GM13976 (cell line): ENCODE results near the gene WBP4.
"Not testable (repeated sequence)": the region's sequence is repeated elsewhere in the genome, so short reads cannot be mapped to it uniquely, and the experiment has no call there.

ENCODE experiments used
- DNase-seq: peaks from one replicate; pipeline ENCODE4 v3.0.0; 2012; ENCODE audit warnings: low spot score
- in situ Hi-C: fragments of 300-500 bp; cut with MboI; formaldehyde crosslinking; loops from one replicate; pipeline ENCODE4 v1.12.0; 2022; ENCODE audit warnings: low sequenced_read_pairs, mixed read lengths, inconsistent platforms; ENCODE audit not compliant: unreplicated experiment
- TF ChIP-seq, protein P1 (sequence below): IDR thresholded peaks from 2 replicates; pipeline ENCODE4 v1.5.1; 2012; ENCODE audit warnings: borderline replicate concordance, mild to moderate bottlenecking; ENCODE audit not compliant: insufficient read depth; ENCODE audit errors: extremely low read depth, missing control alignments, control extremely low read depth

WBP4 gene

DNA sequence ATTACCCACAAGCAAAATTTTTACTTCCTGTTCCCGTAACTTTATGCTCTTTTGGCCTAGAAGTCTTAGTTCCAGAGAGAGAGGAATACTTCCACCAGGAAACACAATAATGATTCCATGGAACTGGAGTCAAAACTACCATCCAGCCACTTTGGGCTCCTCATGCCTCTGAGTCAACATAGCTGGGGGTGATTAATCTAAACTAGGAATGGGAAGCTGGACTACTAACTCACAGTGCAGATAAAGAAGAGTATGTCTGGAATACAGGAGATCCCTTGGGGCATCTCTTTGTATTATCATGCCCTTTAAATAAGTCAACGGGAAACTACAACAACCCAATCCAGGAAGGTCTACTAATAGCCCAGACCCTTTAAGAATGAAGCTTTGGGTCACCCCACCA lies 33.3 kb upstream of the WBP4 start:
- TF ChIP-seq, protein P1, sequence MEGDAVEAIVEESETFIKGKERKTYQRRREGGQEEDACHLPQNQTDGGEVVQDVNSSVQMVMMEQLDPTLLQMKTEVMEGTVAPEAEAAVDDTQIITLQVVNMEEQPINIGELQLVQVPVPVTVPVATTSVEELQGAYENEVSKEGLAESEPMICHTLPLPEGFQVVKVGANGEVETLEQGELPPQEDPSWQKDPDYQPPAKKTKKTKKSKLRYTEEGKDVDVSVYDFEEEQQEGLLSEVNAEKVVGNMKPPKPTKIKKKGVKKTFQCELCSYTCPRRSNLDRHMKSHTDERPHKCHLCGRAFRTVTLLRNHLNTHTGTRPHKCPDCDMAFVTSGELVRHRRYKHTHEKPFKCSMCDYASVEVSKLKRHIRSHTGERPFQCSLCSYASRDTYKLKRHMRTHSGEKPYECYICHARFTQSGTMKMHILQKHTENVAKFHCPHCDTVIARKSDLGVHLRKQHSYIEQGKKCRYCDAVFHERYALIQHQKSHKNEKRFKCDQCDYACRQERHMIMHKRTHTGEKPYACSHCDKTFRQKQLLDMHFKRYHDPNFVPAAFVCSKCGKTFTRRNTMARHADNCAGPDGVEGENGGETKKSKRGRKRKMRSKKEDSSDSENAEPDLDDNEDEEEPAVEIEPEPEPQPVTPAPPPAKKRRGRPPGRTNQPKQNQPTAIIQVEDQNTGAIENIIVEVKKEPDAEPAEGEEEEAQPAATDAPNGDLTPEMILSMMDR: no peak
- no peak for DNase-seq
- in situ Hi-C loops: no loop called here

- no peak for DNase-seq
- TF ChIP-seq, protein P1: peak; percentile 14
- in situ Hi-C loops: no loop called here
Observed at GRCh38 chr13:41029629-41030028, 31.7 kb upstream of the WBP4 start.

DNA sequence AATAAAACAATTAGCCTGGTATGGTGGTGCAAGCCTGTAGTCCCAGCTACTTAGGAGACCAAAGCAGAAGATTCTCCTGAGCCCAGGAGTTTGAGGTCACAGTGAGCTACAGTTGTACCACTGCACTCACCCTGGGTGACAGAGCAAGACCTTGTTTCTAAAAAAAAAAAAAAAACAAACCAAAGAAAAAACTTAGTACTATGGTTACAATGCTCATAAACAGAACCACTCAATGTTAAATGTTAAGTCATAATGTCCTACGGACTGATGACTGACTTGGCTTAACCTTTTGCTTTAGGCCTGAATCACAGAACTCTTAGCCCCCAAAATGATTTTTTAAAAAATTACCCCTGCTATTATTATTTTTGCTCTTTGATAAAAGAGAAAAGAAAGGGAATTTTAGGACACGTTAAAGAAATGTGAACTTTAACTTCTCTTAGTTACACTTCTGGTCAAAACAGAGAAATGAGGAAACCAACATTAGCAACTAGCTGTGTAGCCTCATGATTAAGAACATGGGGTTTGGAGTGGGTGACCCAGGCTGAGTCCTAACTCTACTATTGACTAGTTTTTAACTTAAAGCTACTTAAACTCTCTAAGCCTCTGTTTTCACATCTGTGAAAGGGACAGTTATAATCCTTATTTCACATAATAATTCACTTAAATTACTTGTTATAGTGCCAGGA lies 28.5 kb upstream of the WBP4 start:
- no peak for DNase-seq
- in situ Hi-C loops: no loop called here
- TF ChIP-seq, protein P1: no peak

GRCh38 chr13:41034382-41034781 lies 26.9 kb upstream of the WBP4 start:
- TF ChIP-seq, protein P1: no peak
- DNase-seq: no peak
- in situ Hi-C loops: no loop called here

- TF ChIP-seq, protein P1: no peak
- in situ Hi-C loops: no loop called here
Observed at GRCh38 chr13:41034881-41035280, 26.4 kb upstream of the WBP4 start.

GRCh38 chr13:41036557-41036956 lies 24.8 kb upstream of the WBP4 start:
- DNase-seq, in situ Hi-C loops: not testable (repeated sequence)

More at GRCh38 chr13:41034881-41035280, 26.4 kb upstream of the WBP4 start:
- no peak for DNase-seq

DNA sequence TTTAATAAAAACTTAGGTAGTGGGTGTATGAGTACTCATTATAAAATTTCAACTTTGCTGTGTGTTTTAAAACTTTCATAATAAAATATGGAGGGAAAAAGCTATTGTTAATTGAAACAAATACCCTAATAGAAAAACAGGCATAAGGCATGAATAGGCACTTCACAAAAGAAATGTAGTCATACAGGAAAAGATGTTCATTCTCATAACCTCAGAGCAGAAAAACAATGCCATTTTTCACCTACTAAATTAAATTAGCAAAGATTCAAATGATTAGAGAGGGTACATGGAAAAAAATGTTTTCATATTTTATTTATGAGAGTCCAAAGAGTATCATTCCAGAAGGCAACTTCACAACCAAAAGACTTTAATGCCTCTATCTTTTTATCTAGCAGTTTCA lies 21.6 kb upstream of the WBP4 start:
- in situ Hi-C loops: no loop called here
- TF ChIP-seq, protein P1: no peak
- DNase-seq: no peak
